ENCODE results near the gene MANF.

The MANF gene

DNA sequence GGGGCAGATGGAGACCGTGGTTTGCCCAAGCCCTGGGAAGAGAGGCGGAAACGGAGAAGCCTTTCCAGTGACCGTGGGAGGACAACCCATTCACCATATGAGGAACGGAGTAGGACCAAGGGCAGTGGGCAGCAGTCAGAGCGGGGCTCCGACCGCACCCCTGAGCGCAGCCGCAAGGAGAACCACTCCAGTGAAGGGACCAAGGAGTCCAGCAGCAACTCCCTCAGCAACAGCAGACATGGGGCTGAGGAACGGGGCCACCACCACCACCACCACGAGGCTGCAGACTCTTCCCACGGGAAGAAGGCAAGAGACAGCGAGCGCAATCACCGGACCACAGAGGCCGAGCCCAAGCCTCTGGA, 8.0 kb downstream of the MANF start:
- no peak overlapping the region for H3K4me3 ChIP-seq (ENCODE audit: low read length)
- H3K9me2 ChIP-seq (replicated peaks; ENCODE audit: insufficient read depth, low read length) = no peaks in the 10 kb centered on the region
- H3K27ac ChIP-seq (ENCODE audit: low read length) = no peak overlapping the region
- 0 out of 2 replicates have a peak, but pooled peaks cover 11% of the 10 kb centered on the region for H4K20me1 ChIP-seq (ENCODE audit: insufficient read depth, low read length)
- no peak overlapping the region for H2AFZ ChIP-seq (ENCODE audit: low read length)
- no peak for DNase-seq
- no peaks in the 10 kb centered on the region for H3K9me3 ChIP-seq (replicated peaks; ENCODE audit: insufficient read depth, low read length)
- peaks cover 28% of the 10 kb centered on the region for H3K4me1 ChIP-seq (ENCODE audit: low read length)
- H3K4me2 ChIP-seq (ENCODE audit: low read depth, low read length) = no peak overlapping the region
- peaks cover 15% of the 10 kb centered on the region for H3K36me3 ChIP-seq (replicated peaks; ENCODE audit: insufficient read depth, low read length)
- H3K27me3 ChIP-seq (replicated peaks; ENCODE audit: insufficient read depth, low read length) = no peaks in the 10 kb centered on the region
- peaks cover 35% of the 10 kb centered on the region for H3F3A ChIP-seq (ENCODE audit: insufficient read depth, low read length)
- H3K79me2 ChIP-seq (ENCODE audit: low read length) = peaks cover 67% of the 10 kb centered on the region
- no peak overlapping the region for H3K9ac ChIP-seq (ENCODE audit: low read length)
- TF ChIP-seq EZH2phosphoT487 (IDR thresholded peaks at IDR 0.05; ENCODE audit: low read length) (no peak), EZH2 (optimal IDR thresholded peaks at IDR 0.05; ENCODE audit: low read depth, low read length) (no peak)
- TF ChIP-seq, protein P1, sequence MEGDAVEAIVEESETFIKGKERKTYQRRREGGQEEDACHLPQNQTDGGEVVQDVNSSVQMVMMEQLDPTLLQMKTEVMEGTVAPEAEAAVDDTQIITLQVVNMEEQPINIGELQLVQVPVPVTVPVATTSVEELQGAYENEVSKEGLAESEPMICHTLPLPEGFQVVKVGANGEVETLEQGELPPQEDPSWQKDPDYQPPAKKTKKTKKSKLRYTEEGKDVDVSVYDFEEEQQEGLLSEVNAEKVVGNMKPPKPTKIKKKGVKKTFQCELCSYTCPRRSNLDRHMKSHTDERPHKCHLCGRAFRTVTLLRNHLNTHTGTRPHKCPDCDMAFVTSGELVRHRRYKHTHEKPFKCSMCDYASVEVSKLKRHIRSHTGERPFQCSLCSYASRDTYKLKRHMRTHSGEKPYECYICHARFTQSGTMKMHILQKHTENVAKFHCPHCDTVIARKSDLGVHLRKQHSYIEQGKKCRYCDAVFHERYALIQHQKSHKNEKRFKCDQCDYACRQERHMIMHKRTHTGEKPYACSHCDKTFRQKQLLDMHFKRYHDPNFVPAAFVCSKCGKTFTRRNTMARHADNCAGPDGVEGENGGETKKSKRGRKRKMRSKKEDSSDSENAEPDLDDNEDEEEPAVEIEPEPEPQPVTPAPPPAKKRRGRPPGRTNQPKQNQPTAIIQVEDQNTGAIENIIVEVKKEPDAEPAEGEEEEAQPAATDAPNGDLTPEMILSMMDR (IDR thresholded peaks at IDR 0.05; ENCODE audit: low read length) = no peak

DNA sequence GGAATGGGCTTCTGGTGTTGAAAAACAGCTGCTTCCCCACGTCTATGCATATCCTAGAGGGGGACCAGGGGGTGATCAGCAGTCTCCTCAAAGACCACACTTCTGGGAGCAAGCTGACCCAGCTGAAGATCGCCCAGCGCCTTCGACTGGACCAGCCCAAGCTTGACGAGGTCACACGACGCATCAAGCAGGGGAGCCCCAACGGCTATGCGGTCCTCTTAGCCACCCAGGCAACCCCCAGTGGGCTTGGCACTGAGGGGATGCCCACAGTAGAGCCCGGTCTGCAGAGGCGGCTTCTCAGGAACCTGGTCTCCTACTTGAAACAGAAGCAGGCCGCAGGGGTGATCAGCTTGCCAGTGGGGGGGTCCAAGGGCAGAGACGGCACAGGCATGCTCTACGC, 8.5 kb downstream of the MANF start:
- peaks cover 63% of the 10 kb centered on the region for H3K79me2 ChIP-seq (ENCODE audit: low read length)
- 0 out of 2 replicates have a peak, but pooled peaks cover 11% of the 10 kb centered on the region for H4K20me1 ChIP-seq (ENCODE audit: insufficient read depth, low read length)
- TF ChIP-seq, protein P1 (IDR thresholded peaks at IDR 0.05; ENCODE audit: low read length) = no peak
- TF ChIP-seq EZH2 (optimal IDR thresholded peaks at IDR 0.05; ENCODE audit: low read depth, low read length) (no peak), EZH2phosphoT487 (IDR thresholded peaks at IDR 0.05; ENCODE audit: low read length) (no peak)
- H3K9me2 ChIP-seq (replicated peaks; ENCODE audit: insufficient read depth, low read length) = no peaks in the 10 kb centered on the region
- H3K27me3 ChIP-seq (replicated peaks; ENCODE audit: insufficient read depth, low read length) = no peaks in the 10 kb centered on the region
- H3K4me1 ChIP-seq (ENCODE audit: low read length) = peaks cover 24% of the 10 kb centered on the region
- H3K9ac ChIP-seq (ENCODE audit: low read length) = no peak overlapping the region
- H3K36me3 ChIP-seq (replicated peaks; ENCODE audit: insufficient read depth, low read length) = peaks cover 15% of the 10 kb centered on the region
- H3F3A ChIP-seq (ENCODE audit: insufficient read depth, low read length) = peaks cover 30% of the 10 kb centered on the region
- DNase-seq = no peak
- H3K27ac ChIP-seq (ENCODE audit: low read length) = no peak overlapping the region
- no peak overlapping the region for H2AFZ ChIP-seq (ENCODE audit: low read length)
- no peak overlapping the region for H3K4me2 ChIP-seq (ENCODE audit: low read depth, low read length)
- no peak overlapping the region for H3K4me3 ChIP-seq (ENCODE audit: low read length)
- no peaks in the 10 kb centered on the region for H3K9me3 ChIP-seq (replicated peaks; ENCODE audit: insufficient read depth, low read length)

DNA sequence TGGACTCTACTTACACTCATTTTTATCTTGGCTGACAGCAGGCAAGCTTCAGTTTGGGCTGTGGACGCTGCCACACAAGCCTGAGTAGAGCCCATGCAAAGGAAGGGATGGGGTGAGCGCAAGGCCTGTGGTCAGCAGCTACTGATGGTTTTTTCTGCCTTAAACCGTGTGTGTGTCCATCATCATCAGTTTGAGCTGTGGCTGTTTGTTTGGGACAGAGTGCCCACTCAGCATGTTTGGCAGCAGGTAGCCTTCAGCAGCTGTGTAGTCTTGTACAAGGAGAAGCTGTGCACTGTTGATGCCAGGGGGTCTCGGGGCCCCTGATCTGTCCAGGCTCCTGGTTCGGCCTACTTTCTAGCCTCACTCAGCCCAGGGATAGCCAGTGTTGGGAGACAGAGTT, 9.4 kb downstream of the MANF start:
- Histone ChIP-seq H3K9me2 (replicated peaks; ENCODE audit: insufficient read depth, low read length) (no peaks in the 10 kb centered on the region), H2AFZ (ENCODE audit: low read length) (no peak overlapping the region), H3K4me3 (ENCODE audit: low read length) (no peak overlapping the region), H4K20me1 (ENCODE audit: insufficient read depth, low read length) (0 out of 2 replicates have a peak, but pooled peaks cover 11% of the 10 kb centered on the region), H3K4me2 (ENCODE audit: low read depth, low read length) (no peak overlapping the region), H3K9ac (ENCODE audit: low read length) (no peak overlapping the region), H3K27ac (ENCODE audit: low read length) (no peak overlapping the region), H3K79me2 (ENCODE audit: low read length) (peaks cover 58% of the 10 kb centered on the region), H3K4me1 (ENCODE audit: low read length) (peaks cover 17% of the 10 kb centered on the region), H3F3A (ENCODE audit: insufficient read depth, low read length) (peaks cover 21% of the 10 kb centered on the region), H3K27me3 (replicated peaks; ENCODE audit: insufficient read depth, low read length) (no peaks in the 10 kb centered on the region), H3K36me3 (replicated peaks; ENCODE audit: insufficient read depth, low read length) (peaks cover 15% of the 10 kb centered on the region), H3K9me3 (replicated peaks; ENCODE audit: insufficient read depth, low read length) (no peaks in the 10 kb centered on the region)
- DNase-seq = no peak
- no peak for TF ChIP-seq EZH2phosphoT487 (IDR thresholded peaks at IDR 0.05; ENCODE audit: low read length)
- no peak for TF ChIP-seq EZH2 (optimal IDR thresholded peaks at IDR 0.05; ENCODE audit: low read depth, low read length)
- TF ChIP-seq, protein P1 (IDR thresholded peaks at IDR 0.05; ENCODE audit: low read length) = no peak
